ENCODE results near the gene PPARD. TPM values are rescaled to one million over a fixed set of nuclear protein-coding genes. Genes with fewer than 3 reads are reported as not detected.
A peak's percentile ranks its signal among the peaks of the same experiment; 100 is the strongest.

The PPARD gene
- 10 to 100 TPM; 24.9 to 27.7 TPM for total RNA-seq
- 10 to 100 TPM in 1 of 2 donors, 1 to 10 TPM in 1; 5.9 to 16.7 TPM for polyA plus RNA-seq
- long read RNA-seq, donor 1, partial matches to known transcripts = 4 of 21 reads
- long read RNA-seq, donor 1, other reads (novel, unspliced or antisense) = 16 of 21 reads
- long read RNA-seq, donor 2, partial matches to known transcripts = 0 of 26 reads
- long read RNA-seq, donor 2, other reads (novel, unspliced or antisense) = 22 of 26 reads

GRCh38 chr6:35342258-35343091 is at the start of gene PPARD:
TSS of gene PPARD (plus strand) at chr6:35342558. CDS start at chr6:35411088, 68,530 bp downstream.
- ATAC-seq (ENCODE audit: low FRiP score) (peak; percentile 100), DNase-seq (peak; percentile 98 to 100)
- Histone ChIP-seq H3K27ac (ENCODE audit: low read depth in 1 of 2, low read length in 2 of 2) (peak within 1 kb of the TSS in 1 of 2 donors; percentile 46), H3K36me3 (ENCODE audit: control insufficient read depth in 1 of 2, insufficient read depth in 2 of 2, low read length in 1 of 2) (peaks cover 0 to 5% of the 10 kb centered on the region in 2 donors), H3K4me3 (ENCODE audit: low read length in 2 of 2) (peak within 1 kb of the TSS; percentile 76 to 85), H3K9me3 (ENCODE audit: control insufficient read depth, low read length) (no peaks in the 10 kb centered on the region), H3K27me3 (ENCODE audit: control insufficient read depth in 1 of 2, insufficient read depth in 2 of 2, low read length in 1 of 2) (no peaks in the 10 kb centered on the region), H3K4me1 (ENCODE audit: control insufficient read depth in 1 of 2, insufficient read depth in 2 of 2, low read length in 2 of 2) (peaks cover 4% of the 10 kb centered on the region in 2 donors)
- intact Hi-C loops (cut with DNase I) = loop anchor here (1.0 to 2.0 kb wide), 5 partner anchors 34 to 126 kb away; partner anchors contain the start of gene RPL10A (in 1 of the 2)
- WGBS, 2 donors = 1% methylated on average over 39 to 77 of the region's 77 CpGs

- 88 to 89% methylated on average over 9 of the region's 9 CpGs for WGBS, 2 donors
- H3K4me3 ChIP-seq (ENCODE audit: low read length in 2 of 2) = no peak overlapping the region
- H3K27ac ChIP-seq (ENCODE audit: low read depth in 1 of 2, low read length in 2 of 2) = no peak overlapping the region
- H3K4me1 ChIP-seq (ENCODE audit: control insufficient read depth in 1 of 2, insufficient read depth in 2 of 2, low read length in 2 of 2) = no peaks in the 10 kb centered on the region
- DNase-seq (no peak), ATAC-seq (ENCODE audit: low FRiP score) (no peak)
- no peaks in the 10 kb centered on the region for H3K9me3 ChIP-seq (ENCODE audit: control insufficient read depth, low read length)
- H3K27me3 ChIP-seq (ENCODE audit: control insufficient read depth in 1 of 2, insufficient read depth in 2 of 2, low read length in 1 of 2) = no peaks in the 10 kb centered on the region
- intact Hi-C loops (cut with DNase I) = no loop called here
- H3K36me3 ChIP-seq (ENCODE audit: control insufficient read depth in 1 of 2, insufficient read depth in 2 of 2, low read length in 1 of 2) = peaks cover 0 to 12% of the 10 kb centered on the region in 2 donors
Observed at GRCh38 chr6:35293681-35294080, 48.7 kb upstream of the PPARD start.

- ATAC-seq (ENCODE audit: low FRiP score) (no peak), DNase-seq (no peak)
- intact Hi-C loops (cut with DNase I) = no loop called here
- Histone ChIP-seq H3K4me3 (ENCODE audit: low read length in 2 of 2) (no peak overlapping the region), H3K4me1 (ENCODE audit: control insufficient read depth in 1 of 2, insufficient read depth in 2 of 2, low read length in 2 of 2) (no peaks in the 10 kb centered on the region), H3K27me3 (ENCODE audit: control insufficient read depth in 1 of 2, insufficient read depth in 2 of 2, low read length in 1 of 2) (no peaks in the 10 kb centered on the region), H3K36me3 (ENCODE audit: control insufficient read depth in 1 of 2, insufficient read depth in 2 of 2, low read length in 1 of 2) (peaks cover 0 to 12% of the 10 kb centered on the region in 2 donors), H3K9me3 (ENCODE audit: control insufficient read depth, low read length) (no peaks in the 10 kb centered on the region), H3K27ac (ENCODE audit: low read depth in 1 of 2, low read length in 2 of 2) (no peak overlapping the region)
- whole genome bisulfite sequencing, 2 donors = 59 to 60% methylated on average over 10 of the region's 10 CpGs
Observed at GRCh38 chr6:35294308-35294945, 47.9 kb upstream of the PPARD start.

- H3K4me1 ChIP-seq (ENCODE audit: control insufficient read depth in 1 of 2, insufficient read depth in 2 of 2, low read length in 2 of 2) = no peaks in the 10 kb centered on the region
- H3K36me3 ChIP-seq (ENCODE audit: control insufficient read depth in 1 of 2, insufficient read depth in 2 of 2, low read length in 1 of 2) = peaks cover 0 to 9% of the 10 kb centered on the region in 2 donors
- 94 to 96% methylated on average over 2 of the region's 2 CpGs for WGBS, 2 donors
- ATAC-seq (ENCODE audit: low FRiP score) (no peak), DNase-seq (no peak)
- H3K4me3 ChIP-seq (ENCODE audit: low read length in 2 of 2) = no peak overlapping the region
- intact Hi-C loops (cut with DNase I) = no loop called here
- H3K27ac ChIP-seq (ENCODE audit: low read depth in 1 of 2, low read length in 2 of 2) = no peak overlapping the region
- H3K27me3 ChIP-seq (ENCODE audit: control insufficient read depth in 1 of 2, insufficient read depth in 2 of 2, low read length in 1 of 2) = no peaks in the 10 kb centered on the region
- H3K9me3 ChIP-seq (ENCODE audit: control insufficient read depth, low read length) = no peaks in the 10 kb centered on the region
Observed at GRCh38 chr6:35295036-35295435, 47.3 kb upstream of the PPARD start.

- Histone ChIP-seq H3K4me3 (ENCODE audit: low read length in 2 of 2) (no peak overlapping the region), H3K9me3 (ENCODE audit: control insufficient read depth, low read length) (no peaks in the 10 kb centered on the region), H3K27ac (ENCODE audit: low read depth in 1 of 2, low read length in 2 of 2) (no peak overlapping the region), H3K27me3 (ENCODE audit: control insufficient read depth in 1 of 2, insufficient read depth in 2 of 2, low read length in 1 of 2) (no peaks in the 10 kb centered on the region), H3K4me1 (ENCODE audit: control insufficient read depth in 1 of 2, insufficient read depth in 2 of 2, low read length in 2 of 2) (no peaks in the 10 kb centered on the region), H3K36me3 (ENCODE audit: control insufficient read depth in 1 of 2, insufficient read depth in 2 of 2, low read length in 1 of 2) (peaks cover 0 to 7% of the 10 kb centered on the region in 2 donors)
- no peak for ATAC-seq (ENCODE audit: low FRiP score)
- DNase-seq = no peak
- intact Hi-C loops (cut with DNase I) = loop anchor here in 1 of 2 donors (2.0 kb wide), 1 partner anchor 33 kb away; no protein-coding TSS in a partner anchor
- WGBS, 2 donors = 37 to 43% methylated on average over 3 of the region's 3 CpGs
Observed at GRCh38 chr6:35295521-35296315, 46.6 kb upstream of the PPARD start.

- intact Hi-C loops (cut with DNase I) = loop anchor here in 1 of 2 donors (2.0 kb wide), 1 partner anchor 32 kb away; no protein-coding TSS in a partner anchor
- 35 to 40% methylated on average over 6 of the region's 6 CpGs for whole genome bisulfite sequencing, 2 donors
- Histone ChIP-seq H3K9me3 (ENCODE audit: control insufficient read depth, low read length) (no peaks in the 10 kb centered on the region), H3K27me3 (ENCODE audit: control insufficient read depth in 1 of 2, insufficient read depth in 2 of 2, low read length in 1 of 2) (no peaks in the 10 kb centered on the region), H3K4me1 (ENCODE audit: control insufficient read depth in 1 of 2, insufficient read depth in 2 of 2, low read length in 2 of 2) (no peaks in the 10 kb centered on the region), H3K4me3 (ENCODE audit: low read length in 2 of 2) (no peak overlapping the region), H3K27ac (ENCODE audit: low read depth in 1 of 2, low read length in 2 of 2) (no peak overlapping the region), H3K36me3 (ENCODE audit: control insufficient read depth in 1 of 2, insufficient read depth in 2 of 2, low read length in 1 of 2) (peaks cover 0 to 4% of the 10 kb centered on the region in 2 donors)
- DNase-seq (no peak), ATAC-seq (ENCODE audit: low FRiP score) (no peak)
Observed at GRCh38 chr6:35296931-35297600, 45.3 kb upstream of the PPARD start.

GRCh38 chr6:35297601-35298481 is 44.5 kb upstream of the PPARD start, which contains the start of gene DEF6:
TSS of gene DEF6 (plus strand) at chr6:35297818. CDS start at chr6:35297857, 39 bp downstream.
- 28 to 29% methylated on average over 35 of the region's 35 CpGs for WGBS, 2 donors
- DNase-seq (peak; percentile 87 to 89), ATAC-seq (ENCODE audit: low FRiP score) (peak; percentile 88)
- no peak within 1 kb of the TSS for H3K4me3 ChIP-seq (ENCODE audit: low read length in 2 of 2)
- no peaks in the 10 kb centered on the region for H3K9me3 ChIP-seq (ENCODE audit: control insufficient read depth, low read length)
- H3K27ac ChIP-seq (ENCODE audit: low read depth in 1 of 2, low read length in 2 of 2) = no peak within 1 kb of the TSS
- intact Hi-C loops (cut with DNase I) = loop anchor here in 1 of 2 donors (2.0 kb wide), 1 partner anchor 31 kb away; no protein-coding TSS in a partner anchor
- H3K36me3 ChIP-seq (ENCODE audit: control insufficient read depth in 1 of 2, insufficient read depth in 2 of 2, low read length in 1 of 2) = no peaks in the 10 kb centered on the region
- no peaks in the 10 kb centered on the region for H3K27me3 ChIP-seq (ENCODE audit: control insufficient read depth in 1 of 2, insufficient read depth in 2 of 2, low read length in 1 of 2)
- no peaks in the 10 kb centered on the region for H3K4me1 ChIP-seq (ENCODE audit: control insufficient read depth in 1 of 2, insufficient read depth in 2 of 2, low read length in 2 of 2)

Measured in aorta (tissue), 5 donors.